GM12878 (cell line): ENCODE results near the gene WRAP73. TPM values are rescaled to one million over a fixed set of nuclear protein-coding genes. Genes with fewer than 3 reads are reported as not detected.

Source experiments
- CBFB ChIP-seq: IDR thresholded peaks from 2 replicates; pipeline ENCODE4 v1.6.1; 2016; ENCODE audit warnings: antibody characterized with exemption, low read depth
- CHD4 ChIP-seq: fragments of 200-600 bp; sonication (generic); IDR thresholded peaks from 2 replicates; pipeline ENCODE4 v1.6.1; 2016; ENCODE audit warnings: mild to moderate bottlenecking
- EZH2 ChIP-seq: IDR thresholded peaks from 2 replicates; pipeline ENCODE4 v1.6.1; 2012; ENCODE audit warnings: low read depth, mild to moderate bottlenecking, control low read depth, inconsistent platforms, low read length, borderline replicate concordance; ENCODE audit not compliant: control insufficient read depth
- FOXM1 ChIP-seq: IDR thresholded peaks from 2 replicates; pipeline ENCODE4 v1.6.1; 2012; ENCODE audit warnings: low read depth, mild to moderate bottlenecking, inconsistent platforms, low read length, moderate library complexity
- IKZF1 ChIP-seq: fragments of 450-650 bp; conservative IDR thresholded peaks from 2 replicates; pipeline ENCODE4 v1.6.1; 2017; ENCODE audit warnings: antibody characterized with exemption, mild to moderate bottlenecking
- KAT2A ChIP-seq: conservative IDR thresholded peaks from 2 replicates; pipeline ENCODE4 v1.6.1; 2011; ENCODE audit warnings: low read depth, low read length; ENCODE audit not compliant: control insufficient read depth
- MTA3 ChIP-seq: IDR thresholded peaks from 2 replicates; pipeline ENCODE4 v1.6.1; 2012; ENCODE audit warnings: low read length, inconsistent platforms, borderline replicate concordance
- NFIC ChIP-seq: IDR thresholded peaks from 2 replicates; pipeline ENCODE4 v1.6.1; 2012; ENCODE audit warnings: low read depth, mild to moderate bottlenecking, inconsistent platforms, low read length, moderate library complexity
- NFYB ChIP-seq: IDR thresholded peaks from 2 replicates; pipeline ENCODE4 v1.6.1; 2011; ENCODE audit warnings: low read depth, mild to moderate bottlenecking, low read length, improper control_type of control experiment, moderate library complexity; ENCODE audit not compliant: insufficient read depth
- SRF ChIP-seq, 2 experiments: IDR thresholded peaks; 2 replicates each; pipeline ENCODE4 v1.6.1; 2011; ENCODE audit warnings: low read depth in 2 of 2, low read length in 2 of 2, mild to moderate bottlenecking in 1 of 2, moderate library complexity in 1 of 2
- TBL1XR1 ChIP-seq: IDR thresholded peaks from 2 replicates; pipeline ENCODE4 v1.6.1; 2012; ENCODE audit warnings: low read depth, low read length, improper control_type of control experiment
- ZZZ3 ChIP-seq: IDR thresholded peaks from 2 replicates; pipeline ENCODE4 v1.6.1; 2011; ENCODE audit warnings: low read depth; ENCODE audit not compliant: control insufficient read depth, insufficient read length
- polyA plus RNA-seq, 11 experiments: library from polyadenylated mRNA; depleted of rRNA in 4 of 11; unstranded in 6 of 11; stranded (reverse) in 5 of 11; fragments of >200 nt; fragmentation: Nextera tagmentation in 4 of 11; fragmentation: Illumina TruSeq in 1 of 11; extraction: Ambion mirVana in 4 of 11; extraction: Trizol in 1 of 11; gene quantifications; 1 replicate in 1 of 11; 2 replicates in 10 of 11; pipeline versions ENCODE4 v1.2.1 to v1.2.3, GENCODE V29; 2011 to 2016; ENCODE audit warnings: inconsistent platforms in 2 of 11, missing spikeins in 2 of 11, low read depth in 1 of 11
- total RNA-seq, 4 experiments: library from RNA; depleted of rRNA in 3 of 4; stranded (reverse); fragments of >200 nt in 3 of 4; fragmentation: Illumina TruSeq in 1 of 4; extraction: Trizol in 1 of 4; gene quantifications; 2 replicates each; pipeline versions ENCODE4 v1.2.1 to v1.2.3, GENCODE V29; 2013 to 2021
- TF ChIP-seq, protein P1 (sequence below): fragments of 450-650 bp; conservative IDR thresholded peaks from 2 replicates; pipeline ENCODE4 v1.6.1; 2017; ENCODE audit warnings: mild to moderate bottlenecking, moderate library complexity
- TF ChIP-seq, protein P2 (sequence below): fragments of 450-650 bp; IDR thresholded peaks from 2 replicates; pipeline ENCODE4 v1.6.1; 2018; ENCODE audit warnings: mild to moderate bottlenecking, low read depth, moderate library complexity; ENCODE audit not compliant: partially characterized antibody
- TF ChIP-seq, protein P3 (sequence below): IDR thresholded peaks from 2 replicates; pipeline ENCODE4 v1.6.1; 2012; ENCODE audit warnings: mild to moderate bottlenecking, low read depth, low read length
- TF ChIP-seq, protein P4 (sequence below): fragments of 450-650 bp; formaldehyde crosslinking; IDR thresholded peaks from 2 replicates; pipeline ENCODE4 v1.5.0; 2022; ENCODE audit warnings: mild to moderate bottlenecking, missing genetic modification characterization

The WRAP73 gene
- total and polyA plus RNA-seq, 10 of the 15 experiments (the other 5 are each of a cell fraction or from before 2014, with no cell fraction given) = 3.2 to 65.8 (median 48.0) TPM

DNA sequence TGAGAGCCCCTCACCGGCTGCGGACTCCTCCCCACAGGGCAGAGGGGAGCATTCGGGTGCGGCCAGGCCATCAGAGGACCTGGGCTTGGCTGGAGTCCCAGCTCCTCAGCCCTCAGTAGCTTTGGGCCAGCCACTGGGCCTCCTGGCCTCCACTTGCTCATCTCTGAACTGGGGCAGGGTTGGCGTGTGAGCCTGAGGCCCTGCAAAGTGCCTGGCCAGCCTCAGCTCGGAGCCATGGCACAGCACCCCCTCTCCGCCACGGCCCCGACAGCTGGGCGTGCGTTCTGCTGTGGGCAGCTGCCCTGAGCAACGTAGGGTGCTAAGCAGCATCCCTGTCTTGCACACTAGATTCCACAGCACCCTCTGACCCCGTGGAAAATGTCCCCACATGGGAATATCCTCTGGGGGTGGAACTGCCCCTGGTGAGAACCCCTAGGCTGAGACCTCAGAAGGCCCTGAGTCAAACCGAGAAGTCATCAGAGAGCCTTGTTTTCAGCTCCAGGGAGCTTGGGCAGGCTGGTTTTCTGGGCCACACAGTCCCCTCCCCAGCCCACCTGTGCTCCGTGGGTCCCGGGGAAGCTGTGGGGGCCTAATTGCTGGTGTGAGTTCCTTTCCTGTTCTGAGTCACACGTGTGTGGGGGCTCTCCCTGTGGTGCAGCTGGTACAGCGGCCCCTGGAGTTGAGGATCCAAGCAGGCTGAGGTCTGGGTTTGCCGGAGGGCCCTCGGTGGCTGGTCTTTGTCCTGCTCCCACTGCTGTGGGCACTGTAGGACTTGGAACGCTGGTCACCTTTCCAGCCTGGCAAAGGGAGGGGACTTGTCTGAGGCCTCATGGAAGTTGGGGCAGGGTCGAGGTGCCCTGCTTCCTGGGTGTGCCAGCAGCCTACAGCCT, 26.9 kb upstream of the WRAP73 start (continued):
- TF ChIP-seq, protein P1, sequence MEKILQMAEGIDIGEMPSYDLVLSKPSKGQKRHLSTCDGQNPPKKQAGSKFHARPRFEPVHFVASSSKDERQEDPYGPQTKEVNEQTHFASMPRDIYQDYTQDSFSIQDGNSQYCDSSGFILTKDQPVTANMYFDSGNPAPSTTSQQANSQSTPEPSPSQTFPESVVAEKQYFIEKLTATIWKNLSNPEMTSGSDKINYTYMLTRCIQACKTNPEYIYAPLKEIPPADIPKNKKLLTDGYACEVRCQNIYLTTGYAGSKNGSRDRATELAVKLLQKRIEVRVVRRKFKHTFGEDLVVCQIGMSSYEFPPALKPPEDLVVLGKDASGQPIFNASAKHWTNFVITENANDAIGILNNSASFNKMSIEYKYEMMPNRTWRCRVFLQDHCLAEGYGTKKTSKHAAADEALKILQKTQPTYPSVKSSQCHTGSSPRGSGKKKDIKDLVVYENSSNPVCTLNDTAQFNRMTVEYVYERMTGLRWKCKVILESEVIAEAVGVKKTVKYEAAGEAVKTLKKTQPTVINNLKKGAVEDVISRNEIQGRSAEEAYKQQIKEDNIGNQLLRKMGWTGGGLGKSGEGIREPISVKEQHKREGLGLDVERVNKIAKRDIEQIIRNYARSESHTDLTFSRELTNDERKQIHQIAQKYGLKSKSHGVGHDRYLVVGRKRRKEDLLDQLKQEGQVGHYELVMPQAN = 0 out of 2 replicates have a peak, but pooled peaks have one; percentile 67
- TF ChIP-seq, protein P2, sequence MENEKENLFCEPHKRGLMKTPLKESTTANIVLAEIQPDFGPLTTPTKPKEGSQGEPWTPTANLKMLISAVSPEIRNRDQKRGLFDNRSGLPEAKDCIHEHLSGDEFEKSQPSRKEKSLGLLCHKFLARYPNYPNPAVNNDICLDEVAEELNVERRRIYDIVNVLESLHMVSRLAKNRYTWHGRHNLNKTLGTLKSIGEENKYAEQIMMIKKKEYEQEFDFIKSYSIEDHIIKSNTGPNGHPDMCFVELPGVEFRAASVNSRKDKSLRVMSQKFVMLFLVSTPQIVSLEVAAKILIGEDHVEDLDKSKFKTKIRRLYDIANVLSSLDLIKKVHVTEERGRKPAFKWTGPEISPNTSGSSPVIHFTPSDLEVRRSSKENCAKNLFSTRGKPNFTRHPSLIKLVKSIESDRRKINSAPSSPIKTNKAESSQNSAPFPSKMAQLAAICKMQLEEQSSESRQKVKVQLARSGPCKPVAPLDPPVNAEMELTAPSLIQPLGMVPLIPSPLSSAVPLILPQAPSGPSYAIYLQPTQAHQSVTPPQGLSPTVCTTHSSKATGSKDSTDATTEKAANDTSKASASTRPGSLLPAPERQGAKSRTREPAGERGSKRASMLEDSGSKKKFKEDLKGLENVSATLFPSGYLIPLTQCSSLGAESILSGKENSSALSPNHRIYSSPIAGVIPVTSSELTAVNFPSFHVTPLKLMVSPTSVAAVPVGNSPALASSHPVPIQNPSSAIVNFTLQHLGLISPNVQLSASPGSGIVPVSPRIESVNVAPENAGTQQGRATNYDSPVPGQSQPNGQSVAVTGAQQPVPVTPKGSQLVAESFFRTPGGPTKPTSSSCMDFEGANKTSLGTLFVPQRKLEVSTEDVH = no peak
- TF ChIP-seq EZH2 (no peak), NFYB (no peak), IKZF1 (peak; percentile 100), ZZZ3 (no peak), CHD4 (no peak), NFIC (no peak), SRF (IDR thresholded peaks at IDR 0.05; ENCODE audit: low read depth in 2 of 2, low read length in 2 of 2) (peak in 1 of 2 experiments; percentile 78; a peak in 2 of 4 replicates), CBFB (peak; percentile 88), KAT2A (no peak), MTA3 (no peak), TBL1XR1 (peak; percentile 98), FOXM1 (no peak)
- TF ChIP-seq, protein P3, sequence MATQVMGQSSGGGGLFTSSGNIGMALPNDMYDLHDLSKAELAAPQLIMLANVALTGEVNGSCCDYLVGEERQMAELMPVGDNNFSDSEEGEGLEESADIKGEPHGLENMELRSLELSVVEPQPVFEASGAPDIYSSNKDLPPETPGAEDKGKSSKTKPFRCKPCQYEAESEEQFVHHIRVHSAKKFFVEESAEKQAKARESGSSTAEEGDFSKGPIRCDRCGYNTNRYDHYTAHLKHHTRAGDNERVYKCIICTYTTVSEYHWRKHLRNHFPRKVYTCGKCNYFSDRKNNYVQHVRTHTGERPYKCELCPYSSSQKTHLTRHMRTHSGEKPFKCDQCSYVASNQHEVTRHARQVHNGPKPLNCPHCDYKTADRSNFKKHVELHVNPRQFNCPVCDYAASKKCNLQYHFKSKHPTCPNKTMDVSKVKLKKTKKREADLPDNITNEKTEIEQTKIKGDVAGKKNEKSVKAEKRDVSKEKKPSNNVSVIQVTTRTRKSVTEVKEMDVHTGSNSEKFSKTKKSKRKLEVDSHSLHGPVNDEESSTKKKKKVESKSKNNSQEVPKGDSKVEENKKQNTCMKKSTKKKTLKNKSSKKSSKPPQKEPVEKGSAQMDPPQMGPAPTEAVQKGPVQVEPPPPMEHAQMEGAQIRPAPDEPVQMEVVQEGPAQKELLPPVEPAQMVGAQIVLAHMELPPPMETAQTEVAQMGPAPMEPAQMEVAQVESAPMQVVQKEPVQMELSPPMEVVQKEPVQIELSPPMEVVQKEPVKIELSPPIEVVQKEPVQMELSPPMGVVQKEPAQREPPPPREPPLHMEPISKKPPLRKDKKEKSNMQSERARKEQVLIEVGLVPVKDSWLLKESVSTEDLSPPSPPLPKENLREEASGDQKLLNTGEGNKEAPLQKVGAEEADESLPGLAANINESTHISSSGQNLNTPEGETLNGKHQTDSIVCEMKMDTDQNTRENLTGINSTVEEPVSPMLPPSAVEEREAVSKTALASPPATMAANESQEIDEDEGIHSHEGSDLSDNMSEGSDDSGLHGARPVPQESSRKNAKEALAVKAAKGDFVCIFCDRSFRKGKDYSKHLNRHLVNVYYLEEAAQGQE = no peak
- TF ChIP-seq, protein P4, sequence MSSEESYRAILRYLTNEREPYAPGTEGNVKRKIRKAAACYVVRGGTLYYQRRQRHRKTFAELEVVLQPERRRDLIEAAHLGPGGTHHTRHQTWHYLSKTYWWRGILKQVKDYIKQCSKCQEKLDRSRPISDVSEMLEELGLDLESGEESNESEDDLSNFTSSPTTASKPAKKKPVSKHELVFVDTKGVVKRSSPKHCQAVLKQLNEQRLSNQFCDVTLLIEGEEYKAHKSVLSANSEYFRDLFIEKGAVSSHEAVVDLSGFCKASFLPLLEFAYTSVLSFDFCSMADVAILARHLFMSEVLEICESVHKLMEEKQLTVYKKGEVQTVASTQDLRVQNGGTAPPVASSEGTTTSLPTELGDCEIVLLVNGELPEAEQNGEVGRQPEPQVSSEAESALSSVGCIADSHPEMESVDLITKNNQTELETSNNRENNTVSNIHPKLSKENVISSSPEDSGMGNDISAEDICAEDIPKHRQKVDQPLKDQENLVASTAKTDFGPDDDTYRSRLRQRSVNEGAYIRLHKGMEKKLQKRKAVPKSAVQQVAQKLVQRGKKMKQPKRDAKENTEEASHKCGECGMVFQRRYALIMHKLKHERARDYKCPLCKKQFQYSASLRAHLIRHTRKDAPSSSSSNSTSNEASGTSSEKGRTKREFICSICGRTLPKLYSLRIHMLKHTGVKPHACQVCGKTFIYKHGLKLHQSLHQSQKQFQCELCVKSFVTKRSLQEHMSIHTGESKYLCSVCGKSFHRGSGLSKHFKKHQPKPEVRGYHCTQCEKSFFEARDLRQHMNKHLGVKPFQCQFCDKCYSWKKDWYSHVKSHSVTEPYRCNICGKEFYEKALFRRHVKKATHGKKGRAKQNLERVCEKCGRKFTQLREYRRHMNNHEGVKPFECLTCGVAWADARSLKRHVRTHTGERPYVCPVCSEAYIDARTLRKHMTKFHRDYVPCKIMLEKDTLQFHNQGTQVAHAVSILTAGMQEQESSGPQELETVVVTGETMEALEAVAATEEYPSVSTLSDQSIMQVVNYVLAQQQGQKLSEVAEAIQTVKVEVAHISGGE (CRISPR knock-in tag) = no peak
